Liver (tissue), 9 donors: ENCODE data around the gene SYT15. TPM values are rescaled to one million over a fixed set of nuclear protein-coding genes. Genes with fewer than 3 reads are reported as not detected.

Experiments used
- DNase-seq: peaks from one replicate; pipeline ENCODE4 v3.0.0-alpha.2; 2017; ENCODE audit warnings: low spot score
- H3K27ac ChIP-seq, 2 donors: one replicate each; pipeline ENCODE4 v1.7.0; 2013; ENCODE audit warnings: inconsistent platforms in 2 of 2, low read length in 2 of 2, control low read depth in 1 of 2, low read depth in 1 of 2, mild to moderate bottlenecking in 1 of 2
- H3K27me3 ChIP-seq, 4 donors: one replicate each; pipeline versions ENCODE4 v1.6.1 to v1.7.0; 2013; ENCODE audit warnings: low read length in 3 of 4, inconsistent platforms in 1 of 4, mild to moderate bottlenecking in 1 of 4, moderate library complexity in 1 of 4; ENCODE audit not compliant: control insufficient read depth in 4 of 4, insufficient read depth in 4 of 4
- H3K36me3 ChIP-seq, 4 donors: one replicate each; pipeline versions ENCODE4 v1.6.1 to v1.7.0; 2013; ENCODE audit warnings: low read length in 3 of 4, mild to moderate bottlenecking in 3 of 4, low read depth in 1 of 4, moderate library complexity in 1 of 4; ENCODE audit not compliant: control insufficient read depth in 4 of 4, insufficient read depth in 3 of 4
- H3K4me1 ChIP-seq, 4 donors: one replicate each; pipeline versions ENCODE4 v1.6.1 to v1.7.0; 2013; ENCODE audit warnings: low read length in 3 of 4, mild to moderate bottlenecking in 3 of 4, moderate library complexity in 1 of 4; ENCODE audit not compliant: control insufficient read depth in 4 of 4, insufficient read depth in 4 of 4
- H3K4me3 ChIP-seq, 3 donors: one replicate each; pipeline versions ENCODE4 v1.6.1 to v1.7.0; 2013; ENCODE audit warnings: low read length in 3 of 3, control low read depth in 1 of 3, low read depth in 1 of 3, mild to moderate bottlenecking in 1 of 3
- H3K9ac ChIP-seq, 2 donors: one replicate each; pipeline ENCODE4 v1.7.0; 2013; ENCODE audit warnings: low read length in 2 of 2, mild to moderate bottlenecking in 2 of 2, moderate library complexity in 2 of 2, control low read depth in 1 of 2, low read depth in 1 of 2
- H3K9me3 ChIP-seq, 4 donors: one replicate each; pipeline versions ENCODE4 v1.6.1 to v1.7.0; 2013; ENCODE audit warnings: low read length in 3 of 4; ENCODE audit not compliant: control insufficient read depth in 4 of 4
- EGR1 ChIP-seq, 2 donors: IDR thresholded peaks; 2 replicates each; pipeline ENCODE4 v1.6.1; 2016 to 2018; ENCODE audit warnings: antibody characterized with exemption in 2 of 2, low read depth in 2 of 2
- FOXA1 ChIP-seq: IDR thresholded peaks from 2 replicates; pipeline ENCODE4 v1.6.1; 2016; ENCODE audit warnings: antibody characterized with exemption
- FOXA2 ChIP-seq: IDR thresholded peaks from 2 replicates; pipeline ENCODE4 v1.6.1; 2016; ENCODE audit warnings: antibody characterized with exemption
- GABPA ChIP-seq, 2 donors: IDR thresholded peaks in 1 of 2; conservative IDR thresholded peaks in 1 of 2; 2 replicates each; pipeline ENCODE4 v1.6.1; 2016; ENCODE audit warnings: antibody characterized with exemption in 2 of 2, mild to moderate bottlenecking in 1 of 2, moderate library complexity in 1 of 2
- HNF4A ChIP-seq, 2 donors: conservative IDR thresholded peaks; 2 replicates each; pipeline ENCODE4 v1.6.1; 2016; ENCODE audit warnings: antibody characterized with exemption in 2 of 2, mild to moderate bottlenecking in 2 of 2
- HNF4G ChIP-seq: IDR thresholded peaks from 2 replicates; pipeline ENCODE4 v1.6.1; 2016; ENCODE audit warnings: antibody characterized with exemption
- JUND ChIP-seq, 2 donors: IDR thresholded peaks; 2 replicates each; pipeline ENCODE4 v1.6.1; 2016; ENCODE audit warnings: antibody characterized with exemption in 2 of 2
- NR2F2 ChIP-seq: IDR thresholded peaks from 2 replicates; pipeline ENCODE4 v1.6.1; 2016; ENCODE audit warnings: antibody characterized with exemption
- RAD21 ChIP-seq, 2 donors: IDR thresholded peaks; 2 replicates each; pipeline ENCODE4 v1.6.1; 2016; ENCODE audit warnings: antibody characterized with exemption in 2 of 2, mild to moderate bottlenecking in 2 of 2
- SP1 ChIP-seq: IDR thresholded peaks from 2 replicates; pipeline ENCODE4 v1.6.1; 2018; ENCODE audit warnings: antibody characterized with exemption, mild to moderate bottlenecking
- TAF1 ChIP-seq: conservative IDR thresholded peaks from 2 replicates; pipeline ENCODE4 v1.6.1; 2016; ENCODE audit warnings: antibody characterized with exemption, mild to moderate bottlenecking
- YY1 ChIP-seq: IDR thresholded peaks from 2 replicates; pipeline ENCODE4 v1.6.1; 2016; ENCODE audit warnings: antibody characterized with exemption, mild to moderate bottlenecking
- WGBS: extraction: QIAGEN DNeasy Blood & Tissue Kit; methylation state at CpG from one replicate; pipeline ENCODE4 v1.1.7; 2013; 5-methylcytosine and 5-hydroxymethylcytosine counted together
- polyA plus RNA-seq, 2 donors: library from polyadenylated mRNA; stranded (reverse) in 1 of 2; unstranded in 1 of 2; fragments of 200-250 nt in 1 of 2; fragments of >200 nt in 1 of 2; fragmentation: Nextera tagmentation in 1 of 2; extraction: Ambion mirVana in 1 of 2; gene quantifications; one replicate each; pipeline versions ENCODE4 v1.2.1 to v1.2.3, GENCODE V29; 2013 to 2015
- total RNA-seq, 2 donors: library from RNA; depleted of rRNA; stranded (reverse); fragments of >200 nt; gene quantifications; one replicate each; pipeline ENCODE4 v1.2.3, GENCODE V29; 2014
- TF ChIP-seq, protein P1 (sequence below): IDR thresholded peaks from 2 replicates; pipeline ENCODE4 v1.6.1; 2016; ENCODE audit warnings: antibody characterized with exemption
- TF ChIP-seq, protein P2 (sequence below): IDR thresholded peaks from 2 replicates; pipeline ENCODE4 v1.6.1; 2016; ENCODE audit warnings: antibody characterized with exemption
- TF ChIP-seq, protein P3 (sequence below): IDR thresholded peaks from 2 replicates; pipeline ENCODE4 v1.6.1; 2016; ENCODE audit warnings: antibody characterized with exemption, mild to moderate bottlenecking
- TF ChIP-seq, protein P4 (sequence below): IDR thresholded peaks from 2 replicates; pipeline ENCODE4 v1.6.1; 2016; ENCODE audit warnings: antibody characterized with exemption
- TF ChIP-seq, protein P5 (sequence below): fragments of 150-350 bp; IDR thresholded peaks from 2 replicates; pipeline ENCODE4 v1.5.1; 2017; ENCODE audit warnings: improper control_type of control experiment, low read depth, low read length; ENCODE audit not compliant: missing input control
- donor health status: healthy.
- donor health status: healthy.
- donor health status: healthy.
- donor health status: healthy.
- donor health status: healthy.

SYT15 gene
- total and polyA plus RNA-seq, 4 donors, result 0.35 to 1.8 (median 0.78) TPM

DNA sequence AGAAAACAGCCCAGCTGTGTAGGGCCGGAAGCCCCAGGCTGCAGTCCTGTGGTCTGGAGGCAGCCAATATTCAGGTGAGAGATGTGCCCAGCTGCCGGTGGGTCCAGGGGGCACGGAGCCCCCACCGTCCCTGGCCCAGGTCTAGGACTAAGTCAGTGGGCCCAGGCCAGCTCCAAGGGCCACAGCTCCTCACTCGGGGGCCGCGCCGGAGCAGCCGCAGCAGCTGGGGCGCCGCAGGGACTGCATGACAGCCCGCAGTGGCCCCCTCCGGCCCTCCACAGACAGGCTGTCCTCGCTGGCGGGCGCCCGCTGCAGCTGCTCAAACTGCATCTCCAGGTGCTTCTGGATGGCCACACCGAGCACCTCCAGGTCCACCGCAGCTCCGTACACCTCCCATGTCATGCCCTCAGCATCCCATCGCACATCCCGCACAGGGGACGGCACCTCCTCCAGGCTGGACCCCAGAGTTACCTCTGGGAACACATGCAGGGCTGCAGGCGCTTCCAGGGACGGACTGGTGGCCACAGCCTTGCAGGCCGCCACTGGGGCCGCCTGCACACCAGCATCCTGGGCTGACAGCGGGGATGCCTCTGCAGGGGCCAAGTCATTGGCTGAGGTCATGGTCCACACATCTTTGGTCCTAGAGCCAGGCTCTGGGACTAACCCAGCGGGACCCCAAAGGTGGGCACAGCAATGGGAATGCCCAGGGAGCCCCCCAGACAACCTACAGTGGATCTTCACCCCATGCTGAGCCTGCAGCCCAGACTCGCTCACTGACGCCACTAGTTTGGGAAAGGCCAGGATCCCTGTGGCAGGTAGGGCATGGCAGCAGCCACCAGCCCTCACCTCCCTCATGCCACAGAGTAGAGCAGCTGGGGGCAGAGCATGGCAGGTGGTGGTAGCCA, 29.5 kb upstream of the SYT15 start (continued):
- TF ChIP-seq, protein P1, sequence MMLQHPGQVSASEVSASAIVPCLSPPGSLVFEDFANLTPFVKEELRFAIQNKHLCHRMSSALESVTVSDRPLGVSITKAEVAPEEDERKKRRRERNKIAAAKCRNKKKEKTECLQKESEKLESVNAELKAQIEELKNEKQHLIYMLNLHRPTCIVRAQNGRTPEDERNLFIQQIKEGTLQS, result no peak
- TF ChIP-seq, protein P2, sequence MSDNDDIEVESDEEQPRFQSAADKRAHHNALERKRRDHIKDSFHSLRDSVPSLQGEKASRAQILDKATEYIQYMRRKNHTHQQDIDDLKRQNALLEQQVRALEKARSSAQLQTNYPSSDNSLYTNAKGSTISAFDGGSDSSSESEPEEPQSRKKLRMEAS, result no peak
- TF ChIP-seq NR2F2 (no peak), GABPA (IDR thresholded peaks at IDR 0.05 in 1 of 2, conservative IDR thresholded peaks at IDR 0.05 in 1 of 2) (no peak), YY1 (no peak)

DNA sequence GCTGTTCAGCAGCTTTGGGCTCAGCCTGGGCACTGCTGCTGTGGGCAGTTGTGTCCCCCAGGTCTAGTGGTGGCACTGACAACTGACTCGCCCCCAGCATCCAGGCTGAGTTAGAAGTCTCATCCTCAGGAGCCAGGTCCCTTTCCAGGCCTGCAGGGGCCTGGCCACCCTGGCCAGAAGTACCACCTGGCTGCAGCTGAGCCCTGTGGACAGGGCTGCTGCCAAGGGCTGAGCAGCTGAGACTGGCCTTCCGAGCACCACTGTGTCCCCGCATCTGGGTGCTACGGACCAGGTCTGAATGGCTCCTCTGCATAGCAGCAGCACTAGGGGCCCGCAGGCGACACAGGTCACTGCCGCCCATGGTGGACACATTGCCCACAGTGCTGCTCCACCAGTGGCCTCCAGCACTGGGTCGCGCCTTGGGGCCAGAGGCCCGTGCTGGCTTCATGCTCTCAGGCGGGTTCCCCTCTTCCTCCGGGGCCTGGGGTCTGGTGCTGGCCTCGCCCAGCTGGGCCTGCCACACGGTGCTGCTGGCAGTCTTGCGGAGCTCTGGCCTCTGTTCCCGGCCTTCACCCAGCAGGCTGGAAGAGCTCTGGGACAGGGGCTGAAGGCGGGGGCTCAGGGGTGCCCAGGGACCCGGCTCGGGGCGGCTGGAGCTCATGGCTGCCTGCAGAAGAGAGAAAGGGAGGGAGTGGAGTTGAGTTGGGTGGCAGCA, 28.7 kb upstream of the SYT15 start:
- no peaks in the 10 kb centered on the region for H3K9me3 ChIP-seq
- H3K4me1 ChIP-seq, result no peaks in the 10 kb centered on the region
- TF ChIP-seq, protein P3, sequence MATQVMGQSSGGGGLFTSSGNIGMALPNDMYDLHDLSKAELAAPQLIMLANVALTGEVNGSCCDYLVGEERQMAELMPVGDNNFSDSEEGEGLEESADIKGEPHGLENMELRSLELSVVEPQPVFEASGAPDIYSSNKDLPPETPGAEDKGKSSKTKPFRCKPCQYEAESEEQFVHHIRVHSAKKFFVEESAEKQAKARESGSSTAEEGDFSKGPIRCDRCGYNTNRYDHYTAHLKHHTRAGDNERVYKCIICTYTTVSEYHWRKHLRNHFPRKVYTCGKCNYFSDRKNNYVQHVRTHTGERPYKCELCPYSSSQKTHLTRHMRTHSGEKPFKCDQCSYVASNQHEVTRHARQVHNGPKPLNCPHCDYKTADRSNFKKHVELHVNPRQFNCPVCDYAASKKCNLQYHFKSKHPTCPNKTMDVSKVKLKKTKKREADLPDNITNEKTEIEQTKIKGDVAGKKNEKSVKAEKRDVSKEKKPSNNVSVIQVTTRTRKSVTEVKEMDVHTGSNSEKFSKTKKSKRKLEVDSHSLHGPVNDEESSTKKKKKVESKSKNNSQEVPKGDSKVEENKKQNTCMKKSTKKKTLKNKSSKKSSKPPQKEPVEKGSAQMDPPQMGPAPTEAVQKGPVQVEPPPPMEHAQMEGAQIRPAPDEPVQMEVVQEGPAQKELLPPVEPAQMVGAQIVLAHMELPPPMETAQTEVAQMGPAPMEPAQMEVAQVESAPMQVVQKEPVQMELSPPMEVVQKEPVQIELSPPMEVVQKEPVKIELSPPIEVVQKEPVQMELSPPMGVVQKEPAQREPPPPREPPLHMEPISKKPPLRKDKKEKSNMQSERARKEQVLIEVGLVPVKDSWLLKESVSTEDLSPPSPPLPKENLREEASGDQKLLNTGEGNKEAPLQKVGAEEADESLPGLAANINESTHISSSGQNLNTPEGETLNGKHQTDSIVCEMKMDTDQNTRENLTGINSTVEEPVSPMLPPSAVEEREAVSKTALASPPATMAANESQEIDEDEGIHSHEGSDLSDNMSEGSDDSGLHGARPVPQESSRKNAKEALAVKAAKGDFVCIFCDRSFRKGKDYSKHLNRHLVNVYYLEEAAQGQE, result no peak
- TF ChIP-seq, protein P4, sequence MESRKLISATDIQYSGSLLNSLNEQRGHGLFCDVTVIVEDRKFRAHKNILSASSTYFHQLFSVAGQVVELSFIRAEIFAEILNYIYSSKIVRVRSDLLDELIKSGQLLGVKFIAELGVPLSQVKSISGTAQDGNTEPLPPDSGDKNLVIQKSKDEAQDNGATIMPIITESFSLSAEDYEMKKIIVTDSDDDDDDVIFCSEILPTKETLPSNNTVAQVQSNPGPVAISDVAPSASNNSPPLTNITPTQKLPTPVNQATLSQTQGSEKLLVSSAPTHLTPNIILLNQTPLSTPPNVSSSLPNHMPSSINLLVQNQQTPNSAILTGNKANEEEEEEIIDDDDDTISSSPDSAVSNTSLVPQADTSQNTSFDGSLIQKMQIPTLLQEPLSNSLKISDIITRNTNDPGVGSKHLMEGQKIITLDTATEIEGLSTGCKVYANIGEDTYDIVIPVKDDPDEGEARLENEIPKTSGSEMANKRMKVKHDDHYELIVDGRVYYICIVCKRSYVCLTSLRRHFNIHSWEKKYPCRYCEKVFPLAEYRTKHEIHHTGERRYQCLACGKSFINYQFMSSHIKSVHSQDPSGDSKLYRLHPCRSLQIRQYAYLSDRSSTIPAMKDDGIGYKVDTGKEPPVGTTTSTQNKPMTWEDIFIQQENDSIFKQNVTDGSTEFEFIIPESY, result no peak
- TF ChIP-seq FOXA1 (no peak), SP1 (no peak), RAD21 (IDR thresholded peaks at IDR 0.05) (no peak), JUND (IDR thresholded peaks at IDR 0.05) (no peak), HNF4A (conservative IDR thresholded peaks at IDR 0.05) (no peak), FOXA2 (no peak), TAF1 (no peak), EGR1 (IDR thresholded peaks at IDR 0.05; ENCODE audit: low read depth in 2 of 2) (no peak), NR2F2 (no peak), HNF4G (no peak)
- TF ChIP-seq, protein P2, result no peak
- TF ChIP-seq, protein P5, sequence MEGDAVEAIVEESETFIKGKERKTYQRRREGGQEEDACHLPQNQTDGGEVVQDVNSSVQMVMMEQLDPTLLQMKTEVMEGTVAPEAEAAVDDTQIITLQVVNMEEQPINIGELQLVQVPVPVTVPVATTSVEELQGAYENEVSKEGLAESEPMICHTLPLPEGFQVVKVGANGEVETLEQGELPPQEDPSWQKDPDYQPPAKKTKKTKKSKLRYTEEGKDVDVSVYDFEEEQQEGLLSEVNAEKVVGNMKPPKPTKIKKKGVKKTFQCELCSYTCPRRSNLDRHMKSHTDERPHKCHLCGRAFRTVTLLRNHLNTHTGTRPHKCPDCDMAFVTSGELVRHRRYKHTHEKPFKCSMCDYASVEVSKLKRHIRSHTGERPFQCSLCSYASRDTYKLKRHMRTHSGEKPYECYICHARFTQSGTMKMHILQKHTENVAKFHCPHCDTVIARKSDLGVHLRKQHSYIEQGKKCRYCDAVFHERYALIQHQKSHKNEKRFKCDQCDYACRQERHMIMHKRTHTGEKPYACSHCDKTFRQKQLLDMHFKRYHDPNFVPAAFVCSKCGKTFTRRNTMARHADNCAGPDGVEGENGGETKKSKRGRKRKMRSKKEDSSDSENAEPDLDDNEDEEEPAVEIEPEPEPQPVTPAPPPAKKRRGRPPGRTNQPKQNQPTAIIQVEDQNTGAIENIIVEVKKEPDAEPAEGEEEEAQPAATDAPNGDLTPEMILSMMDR, result no peak
- no peak for DNase-seq
- H3K9ac ChIP-seq, result no peak overlapping the region
- no peak overlapping the region for H3K4me3 ChIP-seq
- H3K36me3 ChIP-seq, result no peaks in the 10 kb centered on the region
- WGBS, result 84% methylated on average over 20 of the region's 20 CpGs
- H3K27me3 ChIP-seq, result no peaks in the 10 kb centered on the region
- H3K27ac ChIP-seq, result no peak overlapping the region
